GM19035 (cell line): ENCODE data around the gene VCPKMT.
"Not testable (repeated sequence)": the region's sequence is repeated elsewhere in the genome, so short reads cannot be mapped to it uniquely, and the experiment has no call there.

Experiments used
- ATAC-seq: cut with Tn5 transposase; IDR thresholded peaks from one replicate; pipeline ENCODE4 v1.9.1; 2021; ENCODE audit not compliant: unreplicated experiment

Gene VCPKMT

GRCh38 chr14:50092006-50092555 is 24.3 kb downstream of the VCPKMT start:
- no peak for ATAC-seq

GRCh38 chr14:50091240-50091913 is 25.0 kb downstream of the VCPKMT start:
- no peak for ATAC-seq

- no peak for ATAC-seq
Observed at GRCh38 chr14:50089208-50089607, 27.2 kb downstream of the VCPKMT start.

- no peak for ATAC-seq
Observed at GRCh38 chr14:50088731-50089130, 27.6 kb downstream of the VCPKMT start.

- ATAC-seq: no peak
Observed at GRCh38 chr14:50088117-50088515, 28.3 kb downstream of the VCPKMT start.

- no peak for ATAC-seq
Observed at GRCh38 chr14:50087341-50088116, 28.8 kb downstream of the VCPKMT start.

GRCh38 chr14:50086321-50086711 is 30.1 kb downstream of the VCPKMT start:
- no peak for ATAC-seq

GRCh38 chr14:50085570-50086320 is 30.6 kb downstream of the VCPKMT start:
- ATAC-seq: peak; percentile 62

- no peak for ATAC-seq
Observed at GRCh38 chr14:50084666-50085065, 31.7 kb downstream of the VCPKMT start.

- peak; percentile 38 for ATAC-seq
Observed at GRCh38 chr14:50083467-50084337, 32.7 kb downstream of the VCPKMT start.

GRCh38 chr14:50082784-50083466 is 33.4 kb downstream of the VCPKMT start:
- peak; percentile 67 for ATAC-seq

GRCh38 chr14:50082308-50082742 is 34.0 kb downstream of the VCPKMT start:
- no peak for ATAC-seq

GRCh38 chr14:50079103-50079502 is 37.3 kb downstream of the VCPKMT start:
- not testable (repeated sequence) for ATAC-seq

GRCh38 chr14:50073663-50074062 is 42.7 kb downstream of the VCPKMT start:
- ATAC-seq: not testable (repeated sequence)

GRCh38 chr14:50072395-50072794 is 44.0 kb downstream of the VCPKMT start:
- ATAC-seq: no peak

- no peak for ATAC-seq
Observed at GRCh38 chr14:50070840-50071548, 45.4 kb downstream of the VCPKMT start.

- no peak for ATAC-seq
Observed at GRCh38 chr14:50070230-50070629, 46.1 kb downstream of the VCPKMT start.

- no peak for ATAC-seq
Observed at GRCh38 chr14:50069325-50069724, 47.0 kb downstream of the VCPKMT start.

- ATAC-seq: no peak
Observed at GRCh38 chr14:50068496-50068895, 47.9 kb downstream of the VCPKMT start.
